Body of pancreas (tissue), 4 donors: ENCODE results near the gene SVIL.

Experiments used
- POLR2A ChIP-seq, 3 donors: fragments of 450-650 bp; IDR thresholded peaks; one replicate each; pipeline ENCODE4 v1.6.1; 2016; ENCODE audit warnings: antibody characterized with exemption in 3 of 3, mild to moderate bottlenecking in 2 of 3
- TF ChIP-seq, protein P1 (sequence below), 7 experiments: fragments of 450-650 bp in 4 of 7; fragments of 200-600 bp in 3 of 7; sonication (generic) in 3 of 7; IDR thresholded peaks; one replicate each; pipeline ENCODE4 v1.5.1; 2016 to 2019; ENCODE audit warnings: antibody characterized with exemption in 7 of 7

DNA sequence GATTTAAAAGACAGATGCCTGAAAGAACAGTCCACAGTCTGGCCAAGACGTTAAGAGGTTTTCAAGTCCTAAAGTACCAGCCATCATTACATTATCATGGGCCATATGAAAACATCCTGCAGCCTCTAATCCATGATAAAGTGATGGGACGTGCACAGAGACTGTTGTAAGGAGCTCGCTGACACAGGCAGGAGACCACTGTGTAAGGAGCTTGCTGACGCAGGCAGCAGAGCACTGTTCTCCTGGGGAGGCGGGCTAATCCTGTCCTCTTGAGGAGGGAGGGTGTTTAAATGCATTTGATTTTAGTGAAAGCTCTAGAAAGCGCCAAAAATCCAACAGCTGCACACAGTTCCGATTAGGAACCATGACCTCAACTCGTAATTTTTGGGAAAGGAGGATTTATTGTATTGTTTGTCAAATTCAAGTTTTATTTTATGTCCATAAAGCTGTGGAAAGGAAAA is 16.9 kb downstream of the SVIL start:
- TF ChIP-seq, protein P1, sequence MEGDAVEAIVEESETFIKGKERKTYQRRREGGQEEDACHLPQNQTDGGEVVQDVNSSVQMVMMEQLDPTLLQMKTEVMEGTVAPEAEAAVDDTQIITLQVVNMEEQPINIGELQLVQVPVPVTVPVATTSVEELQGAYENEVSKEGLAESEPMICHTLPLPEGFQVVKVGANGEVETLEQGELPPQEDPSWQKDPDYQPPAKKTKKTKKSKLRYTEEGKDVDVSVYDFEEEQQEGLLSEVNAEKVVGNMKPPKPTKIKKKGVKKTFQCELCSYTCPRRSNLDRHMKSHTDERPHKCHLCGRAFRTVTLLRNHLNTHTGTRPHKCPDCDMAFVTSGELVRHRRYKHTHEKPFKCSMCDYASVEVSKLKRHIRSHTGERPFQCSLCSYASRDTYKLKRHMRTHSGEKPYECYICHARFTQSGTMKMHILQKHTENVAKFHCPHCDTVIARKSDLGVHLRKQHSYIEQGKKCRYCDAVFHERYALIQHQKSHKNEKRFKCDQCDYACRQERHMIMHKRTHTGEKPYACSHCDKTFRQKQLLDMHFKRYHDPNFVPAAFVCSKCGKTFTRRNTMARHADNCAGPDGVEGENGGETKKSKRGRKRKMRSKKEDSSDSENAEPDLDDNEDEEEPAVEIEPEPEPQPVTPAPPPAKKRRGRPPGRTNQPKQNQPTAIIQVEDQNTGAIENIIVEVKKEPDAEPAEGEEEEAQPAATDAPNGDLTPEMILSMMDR (IDR thresholded peaks at IDR 0.05): no peak
- TF ChIP-seq POLR2A (IDR thresholded peaks at IDR 0.05): no peak
